ENCODE measurements around the gene PLCB4. TPM values are rescaled to one million over a fixed set of nuclear protein-coding genes. Genes with fewer than 3 reads are reported as not detected.

The PLCB4 gene
- total RNA-seq, 4 donors from 2014 or later = 6.3 to 24.5 (median 10.4) TPM

DNA sequence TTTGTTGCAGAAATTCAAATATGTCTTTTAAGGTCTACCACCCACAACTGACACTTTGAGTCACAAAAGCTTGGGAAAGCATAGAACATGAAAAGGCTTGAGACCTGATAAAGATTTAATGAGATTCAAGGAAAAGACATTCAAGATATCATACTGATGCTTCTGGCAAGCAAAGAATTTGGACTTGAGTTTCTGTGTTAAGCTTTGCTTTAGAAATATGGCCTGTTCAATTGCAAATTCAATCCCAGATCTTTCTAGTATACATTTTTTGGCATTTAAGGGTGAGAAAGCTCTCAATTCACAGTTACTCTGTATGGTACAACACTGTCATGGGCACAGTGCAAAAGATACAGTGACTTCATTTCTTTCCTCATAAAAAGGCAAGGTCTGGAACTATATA lies 406.6 kb downstream of the PLCB4 start:
- no peaks in the 10 kb centered on the region for H3K4me1 ChIP-seq
- no peaks in the 10 kb centered on the region for H3K27me3 ChIP-seq
- TF ChIP-seq POLR2AphosphoS5 (IDR thresholded peaks at IDR 0.05) (no peak), POLR2A (IDR thresholded peaks at IDR 0.05) (no peak), EP300 (IDR thresholded peaks at IDR 0.05) (no peak)
- H3K4me3 ChIP-seq = no peak overlapping the region
- DNase-seq (ENCODE audit: low spot score in 2 of 2) = no peak
- H3K9me3 ChIP-seq = no peaks in the 10 kb centered on the region
- peaks cover 3% of the 10 kb centered on the region for H3K36me3 ChIP-seq
- H3K27ac ChIP-seq = no peak overlapping the region

DNA sequence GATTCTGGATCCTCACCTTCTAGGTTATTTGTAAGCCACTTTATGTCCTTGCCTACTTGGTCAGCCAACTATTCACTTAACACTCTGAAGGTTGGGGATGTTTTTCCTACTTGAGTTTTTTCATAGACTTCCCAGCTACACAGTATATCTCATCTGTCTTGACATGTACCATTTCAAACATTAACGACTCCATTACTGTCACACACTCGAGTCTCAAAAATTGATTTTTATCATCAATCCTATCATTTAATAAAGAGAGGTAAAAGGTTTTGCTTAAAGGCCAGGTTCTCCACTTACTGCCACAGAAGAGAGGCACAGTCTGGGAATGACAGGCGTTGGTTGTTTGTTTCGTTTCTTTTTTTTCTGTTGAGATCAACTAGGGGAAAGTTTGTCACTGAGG lies 407.3 kb downstream of the PLCB4 start:
- TF ChIP-seq POLR2A (IDR thresholded peaks at IDR 0.05) = no peak
- Histone ChIP-seq H3K9me3 (no peaks in the 10 kb centered on the region), H3K27me3 (no peaks in the 10 kb centered on the region), H3K4me3 (no peak overlapping the region), H3K4me1 (no peaks in the 10 kb centered on the region), H3K36me3 (peaks cover 3% of the 10 kb centered on the region), H3K27ac (no peak overlapping the region)
- 55% methylated on average over 4 of the region's 4 CpGs for WGBS
- DNase-seq (ENCODE audit: low spot score in 2 of 2) = no peak

DNA sequence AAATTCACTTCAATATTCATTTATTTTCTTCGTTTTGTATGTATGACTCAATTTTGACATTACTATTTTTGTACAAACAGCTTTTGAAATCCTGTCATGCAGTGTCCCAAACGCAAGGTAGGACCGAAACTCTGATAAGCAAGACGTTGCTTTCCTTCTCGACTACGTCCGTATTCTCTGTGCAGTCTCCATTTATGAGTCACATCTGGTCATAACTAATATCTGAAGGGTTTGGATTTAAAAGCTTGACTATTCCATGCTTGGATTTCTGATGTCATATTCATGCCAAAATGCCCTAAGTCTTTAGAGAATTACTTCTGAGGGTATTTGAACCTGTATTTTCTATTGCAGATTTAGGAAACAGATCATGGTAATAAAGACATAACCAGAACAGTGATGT lies 407.8 kb downstream of the PLCB4 start:
- Histone ChIP-seq H3K27me3 (no peaks in the 10 kb centered on the region), H3K27ac (no peak overlapping the region), H3K36me3 (peaks cover 3% of the 10 kb centered on the region), H3K9me3 (no peaks in the 10 kb centered on the region), H3K4me1 (no peaks in the 10 kb centered on the region), H3K4me3 (no peak overlapping the region)
- DNase-seq (ENCODE audit: low spot score in 2 of 2) = no peak
- WGBS = 89% methylated on average over 7 of the region's 7 CpGs
- TF ChIP-seq POLR2A (IDR thresholded peaks at IDR 0.05) = no peak

DNA sequence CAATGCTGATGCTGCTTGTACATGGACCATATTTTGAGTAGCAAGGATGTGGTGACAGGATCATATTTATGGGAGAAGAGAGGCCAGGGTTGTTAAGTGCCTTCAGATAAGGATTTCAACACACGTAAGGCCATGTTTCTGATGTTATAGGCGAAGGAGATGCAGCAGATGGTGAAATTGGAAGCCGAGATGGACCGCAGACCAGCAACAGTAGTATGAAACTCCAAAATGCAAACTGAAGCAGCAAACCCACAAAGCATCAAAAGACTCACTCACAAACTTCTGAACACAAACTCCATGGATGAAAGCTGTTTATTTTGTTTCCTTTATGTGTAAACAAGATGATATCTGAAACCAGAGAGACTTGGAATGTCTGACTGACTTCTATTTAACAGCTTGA lies 409.9 kb downstream of the PLCB4 start:
- Histone ChIP-seq H3K4me3 (no peak overlapping the region), H3K4me1 (no peaks in the 10 kb centered on the region), H3K9me3 (no peaks in the 10 kb centered on the region), H3K27me3 (no peaks in the 10 kb centered on the region), H3K36me3 (peaks cover 3% of the 10 kb centered on the region), H3K27ac (no peak overlapping the region)
- 89% methylated on average over 4 of the region's 4 CpGs for WGBS
- no peak for DNase-seq (ENCODE audit: low spot score in 2 of 2)
- TF ChIP-seq POLR2AphosphoS5 (IDR thresholded peaks at IDR 0.05) = no peak
- no peak for TF ChIP-seq POLR2A (IDR thresholded peaks at IDR 0.05)
- TF ChIP-seq EP300 (IDR thresholded peaks at IDR 0.05) = no peak
- TF ChIP-seq, protein P1, sequence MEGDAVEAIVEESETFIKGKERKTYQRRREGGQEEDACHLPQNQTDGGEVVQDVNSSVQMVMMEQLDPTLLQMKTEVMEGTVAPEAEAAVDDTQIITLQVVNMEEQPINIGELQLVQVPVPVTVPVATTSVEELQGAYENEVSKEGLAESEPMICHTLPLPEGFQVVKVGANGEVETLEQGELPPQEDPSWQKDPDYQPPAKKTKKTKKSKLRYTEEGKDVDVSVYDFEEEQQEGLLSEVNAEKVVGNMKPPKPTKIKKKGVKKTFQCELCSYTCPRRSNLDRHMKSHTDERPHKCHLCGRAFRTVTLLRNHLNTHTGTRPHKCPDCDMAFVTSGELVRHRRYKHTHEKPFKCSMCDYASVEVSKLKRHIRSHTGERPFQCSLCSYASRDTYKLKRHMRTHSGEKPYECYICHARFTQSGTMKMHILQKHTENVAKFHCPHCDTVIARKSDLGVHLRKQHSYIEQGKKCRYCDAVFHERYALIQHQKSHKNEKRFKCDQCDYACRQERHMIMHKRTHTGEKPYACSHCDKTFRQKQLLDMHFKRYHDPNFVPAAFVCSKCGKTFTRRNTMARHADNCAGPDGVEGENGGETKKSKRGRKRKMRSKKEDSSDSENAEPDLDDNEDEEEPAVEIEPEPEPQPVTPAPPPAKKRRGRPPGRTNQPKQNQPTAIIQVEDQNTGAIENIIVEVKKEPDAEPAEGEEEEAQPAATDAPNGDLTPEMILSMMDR (IDR thresholded peaks at IDR 0.05) = no peak

DNA sequence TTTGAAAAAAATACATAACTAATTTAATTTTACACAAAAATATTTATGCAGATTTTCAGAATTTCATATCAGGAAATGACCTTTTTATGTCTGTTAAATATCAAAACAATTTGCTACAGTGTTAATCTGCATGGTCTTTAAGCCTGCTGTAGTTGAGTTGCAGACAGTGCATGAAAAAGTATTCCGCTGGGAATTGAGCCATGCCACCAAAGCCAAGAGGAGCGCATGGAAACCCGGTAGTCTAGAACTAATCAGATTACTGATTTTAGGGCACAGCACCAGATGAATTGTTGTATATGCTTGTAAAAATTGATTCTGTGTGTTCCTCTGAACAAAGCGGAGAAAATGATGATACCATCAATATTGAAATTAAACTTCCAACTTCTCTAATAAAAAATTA lies 411.2 kb downstream of the PLCB4 start:
- WGBS = 85% methylated on average over 4 of the region's 4 CpGs
- Histone ChIP-seq H3K9me3 (no peaks in the 10 kb centered on the region), H3K36me3 (peaks cover 3% of the 10 kb centered on the region), H3K4me1 (no peaks in the 10 kb centered on the region), H3K27ac (no peak overlapping the region), H3K27me3 (no peaks in the 10 kb centered on the region), H3K4me3 (no peak overlapping the region)
- TF ChIP-seq POLR2AphosphoS5 (IDR thresholded peaks at IDR 0.05) = no peak
- no peak for TF ChIP-seq EP300 (IDR thresholded peaks at IDR 0.05)
- no peak for TF ChIP-seq POLR2A (IDR thresholded peaks at IDR 0.05)
- TF ChIP-seq, protein P1 (IDR thresholded peaks at IDR 0.05) = no peak
- no peak for DNase-seq (ENCODE audit: low spot score in 2 of 2)

DNA sequence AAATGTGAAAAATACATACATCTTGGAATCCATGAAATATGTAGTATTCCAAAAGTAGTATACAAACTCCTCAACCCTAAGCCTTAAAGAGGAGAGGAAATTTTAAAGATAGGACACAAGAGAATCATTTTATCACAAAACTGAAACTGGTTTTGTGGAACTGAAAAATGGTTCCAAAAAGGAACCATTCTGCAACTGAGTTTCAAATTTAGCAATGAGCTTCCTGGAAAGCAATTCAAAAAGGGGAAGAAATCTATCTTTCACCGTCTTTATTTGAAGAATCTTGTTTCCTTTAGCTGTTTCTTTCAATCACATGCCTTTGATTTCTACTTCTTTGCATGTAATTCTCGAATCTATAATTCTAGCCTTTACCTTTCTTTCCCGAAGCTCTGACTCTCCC lies 413.3 kb downstream of the PLCB4 start:
- Histone ChIP-seq H3K4me3 (no peak overlapping the region), H3K9me3 (no peaks in the 10 kb centered on the region), H3K27ac (no peak overlapping the region), H3K36me3 (peaks cover 3% of the 10 kb centered on the region), H3K4me1 (no peaks in the 10 kb centered on the region), H3K27me3 (no peaks in the 10 kb centered on the region)
- DNase-seq (ENCODE audit: low spot score in 2 of 2) = no peak
- TF ChIP-seq POLR2AphosphoS5 (IDR thresholded peaks at IDR 0.05) (no peak), POLR2A (IDR thresholded peaks at IDR 0.05) (no peak), EP300 (IDR thresholded peaks at IDR 0.05) (no peak)
- TF ChIP-seq, protein P1 (IDR thresholded peaks at IDR 0.05) = no peak
- WGBS = 79% methylated on average over 3 of the region's 3 CpGs

DNA sequence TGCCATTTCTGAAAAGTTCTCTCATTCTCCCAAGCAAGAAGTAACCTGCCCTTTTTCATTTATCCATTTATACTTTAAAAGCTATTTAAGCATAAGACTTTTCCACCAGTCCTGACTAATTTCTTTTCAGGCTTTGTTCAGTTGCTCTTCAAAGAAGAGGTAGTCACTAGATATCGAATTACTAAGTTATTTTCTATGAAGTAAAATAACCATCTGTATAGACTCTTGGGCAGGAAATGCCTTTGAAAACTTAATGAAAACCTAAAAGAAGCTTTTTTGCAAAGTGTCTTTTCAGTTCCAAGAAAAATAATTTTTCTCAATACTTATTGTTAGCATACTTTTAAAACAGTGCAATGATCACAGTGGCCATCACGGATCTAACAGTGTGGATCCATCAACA lies 414.2 kb downstream of the PLCB4 start:
- TF ChIP-seq EP300 (IDR thresholded peaks at IDR 0.05) (no peak), POLR2AphosphoS5 (IDR thresholded peaks at IDR 0.05) (no peak), POLR2A (IDR thresholded peaks at IDR 0.05) (no peak)
- TF ChIP-seq, protein P1 (IDR thresholded peaks at IDR 0.05) = no peak
- Histone ChIP-seq H3K36me3 (peaks cover 3% of the 10 kb centered on the region), H3K9me3 (no peaks in the 10 kb centered on the region), H3K4me1 (no peaks in the 10 kb centered on the region), H3K4me3 (no peak overlapping the region), H3K27ac (no peak overlapping the region), H3K27me3 (no peaks in the 10 kb centered on the region)
- DNase-seq (ENCODE audit: low spot score in 2 of 2) = no peak
- 63% methylated on average over 2 of the region's 2 CpGs for WGBS
